Activated CD4-positive, alpha-beta T cell treated with anti-CD3 and anti-CD28 coated beads, Interleukin-2, amount 50 U/mL, for 16 hours (primary cell): Measurements from ENCODE around the gene PRR30.
"Not testable (repeated sequence)": the region's sequence is repeated elsewhere in the genome, so short reads cannot be mapped to it uniquely, and the experiment has no call there.

Experiments
- DNase-seq: peaks from one replicate; pipeline ENCODE4 v3.0.0-alpha.2; 2020

PRR30 gene

GRCh38 chr2:27127883-27128667 lies 11.1 kb downstream of the PRR30 start:
- no peak for DNase-seq

GRCh38 chr2:27126252-27126710 lies 12.9 kb downstream of the PRR30 start:
- no peak for DNase-seq

DNA sequence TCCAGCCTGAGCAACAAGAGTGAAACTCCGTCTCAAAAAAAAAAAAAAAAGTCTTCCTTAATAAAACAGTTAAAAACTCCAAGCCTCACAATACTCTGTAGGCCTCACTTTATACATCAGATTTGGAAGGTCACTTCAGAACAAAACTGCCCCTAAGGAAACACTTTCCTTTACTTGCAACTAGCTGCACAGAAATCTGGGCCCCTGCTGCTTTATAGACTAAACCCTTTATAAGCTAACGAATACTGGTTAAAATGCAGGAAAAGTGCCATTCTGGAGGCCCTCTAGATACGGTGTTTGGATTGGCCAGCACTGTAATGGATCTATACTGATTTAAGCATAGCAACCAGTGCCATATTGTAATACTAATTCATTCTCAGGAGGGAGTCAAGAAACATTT lies 14.1 kb downstream of the PRR30 start:
- DNase-seq, result no peak

- DNase-seq, result peak; percentile 38
Observed at GRCh38 chr2:27123302-27124150, 15.7 kb downstream of the PRR30 start, which contains the start of gene ABHD1. ABHD1 (plus strand) TSS chr2:27123815; CDS start chr2:27123949, 134 bp downstream.

GRCh38 chr2:27122791-27123190 lies 16.4 kb downstream of the PRR30 start:
- no peak for DNase-seq

DNA sequence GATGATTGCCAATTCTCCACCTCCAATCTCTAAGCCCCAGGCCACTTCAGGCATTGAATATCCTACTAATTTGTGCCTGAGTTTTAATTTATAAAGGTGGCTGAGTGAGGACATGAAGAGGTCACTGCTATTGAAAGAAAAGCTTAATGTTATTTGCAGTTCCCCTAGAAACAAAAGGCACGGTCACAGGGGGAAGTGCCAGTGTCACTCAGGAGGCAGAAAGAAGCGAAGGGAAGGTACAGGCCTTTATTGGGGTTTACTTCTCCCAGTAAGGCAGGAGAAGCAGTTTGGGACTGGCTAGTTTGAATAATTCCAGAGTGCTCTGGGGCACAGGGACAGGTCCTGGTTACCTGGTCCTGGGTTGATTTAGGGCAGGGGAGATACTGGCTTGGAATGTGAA lies 17.3 kb downstream of the PRR30 start:
- no peak for DNase-seq

DNA sequence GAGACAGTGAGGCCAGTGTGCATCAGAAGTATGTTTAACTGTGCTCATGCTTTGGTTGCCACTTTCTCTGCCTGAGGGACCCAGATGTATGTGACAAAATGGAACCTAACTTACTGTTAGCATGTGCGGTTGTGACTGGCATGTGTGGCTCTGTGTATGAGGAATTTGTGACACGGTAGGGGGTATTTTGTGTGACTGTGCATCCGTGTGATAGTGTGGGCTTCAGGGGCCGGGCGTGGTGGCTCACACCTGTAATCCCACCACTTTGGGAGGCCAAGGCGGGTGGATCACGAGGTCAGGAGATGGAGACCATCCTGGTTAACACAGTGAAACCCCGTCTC lies 19.9 kb downstream of the PRR30 start:
- DNase-seq, result not testable (repeated sequence)

DNA sequence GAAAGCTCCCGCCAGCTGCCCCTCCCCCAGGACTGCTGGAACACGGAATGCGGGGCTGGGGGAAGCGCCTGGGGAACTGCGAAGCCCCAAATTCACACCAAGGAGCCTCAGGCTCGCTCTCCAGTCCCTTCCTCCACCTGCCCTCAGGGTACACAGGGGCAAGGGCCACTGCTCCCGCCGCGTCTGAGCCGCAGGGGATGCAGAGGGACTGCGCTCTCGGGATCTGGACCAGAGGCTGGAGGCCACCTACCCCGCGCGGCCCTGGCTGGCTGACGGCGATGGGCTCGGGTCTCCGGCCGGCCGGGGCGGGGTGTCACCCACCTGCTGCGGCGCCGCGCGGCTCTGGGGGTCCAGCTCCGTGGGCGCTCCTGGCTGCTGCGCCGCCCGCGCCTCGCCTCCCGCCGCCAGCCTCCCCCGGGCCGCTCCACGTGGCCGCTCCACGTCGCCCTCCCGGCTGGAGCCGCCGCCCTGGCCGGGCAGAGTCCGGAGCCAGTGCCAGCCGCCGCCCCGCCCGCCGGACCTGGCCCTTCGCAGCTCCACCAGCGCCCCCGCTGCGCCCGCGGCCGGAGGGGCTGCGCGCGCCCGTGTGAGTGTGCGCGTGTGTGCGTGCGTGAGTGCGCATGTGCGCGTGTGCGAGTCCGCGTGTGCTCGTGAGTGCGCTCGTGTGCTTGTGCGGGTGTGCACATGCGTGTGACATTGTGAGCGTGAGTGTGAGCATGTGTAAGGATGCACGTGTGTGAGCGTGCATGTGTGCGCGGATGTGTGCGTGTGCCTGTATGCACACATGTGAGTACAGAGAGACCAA lies 20.5 kb downstream of the PRR30 start, which contains the start of gene CGREF1:
Gene CGREF1 (minus strand): TSS at position 604 of the 805 bp plus-strand sequence. CDS start 14,762 bp downstream, outside the sequence.
- DNase-seq, result no peak

- no peak for DNase-seq
Observed at GRCh38 chr2:27117995-27118524, 21.1 kb downstream of the PRR30 start.

GRCh38 chr2:27115519-27115918 lies 23.7 kb downstream of the PRR30 start:
- DNase-seq, result no peak

GRCh38 chr2:27111392-27112078 lies 27.7 kb downstream of the PRR30 start:
- DNase-seq, result not testable (repeated sequence)

- not testable (repeated sequence) for DNase-seq
Observed at GRCh38 chr2:27110603-27111352, 28.4 kb downstream of the PRR30 start.

GRCh38 chr2:27109083-27109482 lies 30.1 kb downstream of the PRR30 start:
- no peak for DNase-seq

DNA sequence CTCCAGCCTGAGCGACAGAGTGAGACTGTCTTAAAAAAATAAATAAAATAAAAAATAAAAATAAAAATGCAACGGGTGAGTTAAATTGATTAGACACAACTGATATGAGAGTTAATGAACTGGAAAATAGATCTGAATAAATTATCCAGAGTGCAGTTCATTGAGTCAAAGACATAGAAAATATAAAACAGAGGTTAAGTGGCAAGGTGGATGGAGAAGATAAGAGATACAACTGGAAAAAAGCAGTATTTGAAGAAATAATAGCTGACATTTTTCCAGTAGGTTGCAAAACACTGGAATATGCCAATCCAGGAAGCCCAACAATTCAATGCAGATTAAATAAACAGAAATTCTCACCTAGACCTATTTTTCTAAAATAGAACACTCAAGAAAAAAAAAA lies 31.0 kb downstream of the PRR30 start:
- no peak for DNase-seq

GRCh38 chr2:27105981-27106380 lies 33.2 kb downstream of the PRR30 start:
- no peak for DNase-seq

GRCh38 chr2:27102329-27102728 lies 36.9 kb downstream of the PRR30 start:
- DNase-seq, result no peak

GRCh38 chr2:27100036-27100435 lies 39.2 kb downstream of the PRR30 start:
- no peak for DNase-seq

GRCh38 chr2:27099334-27099955 lies 39.8 kb downstream of the PRR30 start:
- DNase-seq, result no peak

GRCh38 chr2:27097341-27097740 lies 41.9 kb downstream of the PRR30 start:
- DNase-seq, result no peak

DNA sequence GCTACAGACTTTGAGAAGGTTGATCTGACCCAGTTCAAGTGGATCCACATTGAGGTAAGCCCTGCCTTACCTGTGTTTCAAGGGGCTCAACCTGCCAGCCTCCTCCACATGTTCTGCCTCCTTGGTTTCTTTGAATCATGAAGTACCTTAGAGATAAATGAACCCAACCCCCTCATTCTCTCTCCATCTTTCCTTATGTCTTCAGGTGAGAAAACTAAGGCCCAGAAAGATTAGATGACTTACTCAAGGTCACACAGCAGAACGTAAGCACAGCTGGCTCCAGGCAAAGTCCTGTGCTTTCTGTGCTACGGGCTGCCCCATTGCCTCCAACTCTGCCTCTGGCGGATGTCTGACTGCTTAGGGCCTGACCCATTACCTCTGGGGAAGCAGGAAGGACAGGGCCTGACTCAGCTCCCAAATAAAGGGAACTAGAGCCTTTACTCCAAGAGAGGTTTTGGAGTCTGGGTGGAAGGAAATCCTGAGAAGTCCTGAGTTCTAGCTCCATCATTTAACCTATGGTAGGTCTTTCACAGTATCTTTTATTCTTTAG lies 42.4 kb downstream of the PRR30 start:
- no peak for DNase-seq
